Immature natural killer cell (primary cell): ENCODE data around the gene FKTN. TPM values are rescaled to one million over a fixed set of nuclear protein-coding genes. Genes with fewer than 3 reads are reported as not detected.
"Not testable (repeated sequence)": the region's sequence is repeated elsewhere in the genome, so short reads cannot be mapped to it uniquely, and the experiment has no call there.

Source experiments
- DNase-seq, 3 donors: peaks; one replicate each; pipeline ENCODE4 v3.0.0; 2022; ENCODE audit warnings: mixed read lengths in 1 of 3
- H3K27ac Mint-ChIP-seq, 6 donors: one replicate each; pipeline ENCODE4 v1.8.0; 2020; ENCODE audit warnings: mixed read lengths in 6 of 6, mild to moderate bottlenecking in 5 of 6, inconsistent platforms in 4 of 6, moderate library complexity in 3 of 6
- H3K27me3 Mint-ChIP-seq, 3 donors: one replicate each; pipeline ENCODE4 v1.8.0; 2020 to 2021; ENCODE audit warnings: low read depth in 3 of 3, mild to moderate bottlenecking in 3 of 3, mixed read lengths in 3 of 3, moderate library complexity in 3 of 3, inconsistent platforms in 1 of 3
- H3K36me3 Mint-ChIP-seq, 3 donors: one replicate each; pipeline ENCODE4 v1.8.0; 2020; ENCODE audit warnings: mixed read lengths in 3 of 3, inconsistent platforms in 2 of 3, mild to moderate bottlenecking in 2 of 3
- H3K4me1 Mint-ChIP-seq, 2 donors: one replicate each; pipeline ENCODE4 v1.8.0; 2020; ENCODE audit warnings: inconsistent platforms in 2 of 2, mild to moderate bottlenecking in 2 of 2, mixed read lengths in 2 of 2, moderate library complexity in 1 of 2
- H3K4me3 Mint-ChIP-seq, 5 donors: one replicate each; pipeline ENCODE4 v1.8.0; 2020; ENCODE audit warnings: mild to moderate bottlenecking in 5 of 5, mixed read lengths in 5 of 5, inconsistent platforms in 3 of 5, moderate library complexity in 3 of 5
- H3K9me3 Mint-ChIP-seq, 6 donors: one replicate each; pipeline ENCODE4 v1.8.0; 2020; ENCODE audit warnings: mild to moderate bottlenecking in 6 of 6, mixed read lengths in 6 of 6, inconsistent platforms in 4 of 6, moderate library complexity in 3 of 6
- polyA plus RNA-seq, 3 donors: library from polyadenylated mRNA; unstranded; fragments of 300-500 nt; fragmentation: Illumina TruSeq; gene quantifications; one replicate each; pipeline ENCODE4 v1.2.3, GENCODE V29; 2021

The FKTN gene
- polyA plus RNA-seq, 3 donors from 2014 or later = 0.52 to 3.8 (median 1.5) TPM

DNA sequence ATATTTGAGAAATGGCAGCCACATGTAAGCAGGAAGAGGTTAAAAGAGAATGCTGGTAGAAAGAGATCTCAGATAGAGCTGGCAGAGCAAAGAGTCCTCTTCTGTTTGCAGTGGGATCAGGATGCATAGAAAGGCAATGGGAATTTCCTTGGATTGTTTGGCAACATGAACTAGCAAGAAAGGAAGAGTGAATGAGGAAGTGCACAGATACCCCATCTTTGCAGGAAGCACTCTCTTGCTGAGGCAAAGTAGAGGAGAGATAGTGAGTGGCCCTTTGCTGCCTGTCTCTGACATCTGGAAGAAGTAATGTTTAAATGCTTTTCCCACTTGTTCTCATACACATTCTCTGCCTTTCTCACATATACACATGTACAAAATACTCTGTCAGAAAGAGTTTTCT, 14.5 kb downstream of the FKTN start:
- DNase-seq = no peak
- Mint-ChIP-seq H3K36me3 (peaks cover 28 to 41% (median 32%) of the 10 kb centered on the region in 3 donors), H3K27ac (no peak overlapping the region), H3K27me3 (no peaks in the 10 kb centered on the region), H3K4me3 (no peak overlapping the region), H3K4me1 (no peaks in the 10 kb centered on the region), H3K9me3 (peaks cover 5 to 14% (median 9%) of the 10 kb centered on the region in 6 donors)

DNA sequence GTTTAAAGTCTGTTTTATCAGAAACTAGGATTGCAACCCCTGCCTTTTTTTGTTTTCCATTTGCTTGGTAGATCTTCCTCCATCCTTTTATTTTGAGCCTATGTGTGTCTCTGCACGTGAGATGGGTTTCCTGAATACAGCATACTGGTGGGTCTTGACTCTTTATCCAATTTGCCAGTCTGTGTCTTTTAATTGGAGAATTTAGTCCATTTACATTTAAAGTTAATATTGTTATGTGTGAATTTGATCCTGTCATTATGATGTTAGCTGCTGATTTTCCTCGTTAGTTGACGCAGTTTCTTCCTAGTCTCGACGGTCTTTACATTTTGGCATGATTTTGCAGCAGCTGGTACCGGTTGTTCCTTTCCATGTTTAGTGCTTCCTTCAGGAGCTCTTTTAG, 22.0 kb downstream of the FKTN start:
- not testable (repeated sequence) for DNase-seq, H3K27ac Mint-ChIP-seq, H3K4me1 Mint-ChIP-seq, H3K9me3 Mint-ChIP-seq, H3K4me3 Mint-ChIP-seq, H3K27me3 Mint-ChIP-seq
- H3K36me3 Mint-ChIP-seq = peaks cover 17 to 29% (median 18%) of the 10 kb centered on the region in 3 donors

DNA sequence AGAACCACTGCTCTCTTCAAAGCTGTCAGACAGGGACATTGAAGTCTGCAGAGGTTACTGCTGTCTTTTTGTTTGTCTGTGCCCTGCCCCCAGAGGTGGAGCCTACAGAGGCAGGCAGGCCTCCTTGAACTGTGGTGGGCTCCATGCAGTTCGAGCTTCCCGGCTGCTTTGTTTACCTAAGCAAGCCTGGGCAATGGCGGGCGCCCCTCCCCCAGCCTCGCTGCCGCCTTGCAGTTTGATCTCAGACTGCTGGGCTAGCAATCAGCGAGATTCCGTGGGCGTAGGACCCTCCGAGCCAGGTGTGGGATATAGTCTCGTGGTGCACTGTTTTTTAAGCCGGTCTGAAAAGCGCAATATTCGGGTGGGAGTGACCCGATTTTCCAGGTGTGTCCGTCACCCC, 23.6 kb downstream of the FKTN start:
- H3K36me3 Mint-ChIP-seq = peaks cover 7 to 15% (median 9%) of the 10 kb centered on the region in 3 donors
- not testable (repeated sequence) for DNase-seq, H3K9me3 Mint-ChIP-seq, H3K27ac Mint-ChIP-seq, H3K27me3 Mint-ChIP-seq, H3K4me1 Mint-ChIP-seq, H3K4me3 Mint-ChIP-seq

DNA sequence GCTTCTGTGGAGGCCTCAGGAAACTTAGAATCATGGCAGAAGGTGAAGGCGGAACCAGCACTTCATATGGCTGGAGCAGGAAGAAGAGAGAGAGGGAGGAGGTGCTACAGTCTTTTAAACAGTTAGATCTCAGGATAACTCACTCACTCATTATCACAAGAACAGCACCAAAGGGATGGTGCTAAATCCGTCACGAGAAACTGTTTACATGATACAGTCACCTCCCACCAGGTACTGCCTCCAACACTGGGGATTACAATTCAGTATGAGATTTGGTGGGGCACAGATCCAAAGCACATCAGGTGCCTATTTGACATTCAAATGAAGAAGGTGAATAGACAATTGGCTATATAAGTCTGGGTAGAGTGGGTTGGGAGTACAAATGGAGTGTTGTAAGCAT, 35.2 kb downstream of the FKTN start:
- Mint-ChIP-seq H3K27ac (no peak overlapping the region), H3K9me3 (peaks cover 0 to 15% (median 8%) of the 10 kb centered on the region in 6 donors), H3K27me3 (no peaks in the 10 kb centered on the region), H3K36me3 (peaks cover 29 to 32% (median 30%) of the 10 kb centered on the region in 3 donors), H3K4me1 (no peaks in the 10 kb centered on the region), H3K4me3 (no peak overlapping the region)
- DNase-seq = no peak

DNA sequence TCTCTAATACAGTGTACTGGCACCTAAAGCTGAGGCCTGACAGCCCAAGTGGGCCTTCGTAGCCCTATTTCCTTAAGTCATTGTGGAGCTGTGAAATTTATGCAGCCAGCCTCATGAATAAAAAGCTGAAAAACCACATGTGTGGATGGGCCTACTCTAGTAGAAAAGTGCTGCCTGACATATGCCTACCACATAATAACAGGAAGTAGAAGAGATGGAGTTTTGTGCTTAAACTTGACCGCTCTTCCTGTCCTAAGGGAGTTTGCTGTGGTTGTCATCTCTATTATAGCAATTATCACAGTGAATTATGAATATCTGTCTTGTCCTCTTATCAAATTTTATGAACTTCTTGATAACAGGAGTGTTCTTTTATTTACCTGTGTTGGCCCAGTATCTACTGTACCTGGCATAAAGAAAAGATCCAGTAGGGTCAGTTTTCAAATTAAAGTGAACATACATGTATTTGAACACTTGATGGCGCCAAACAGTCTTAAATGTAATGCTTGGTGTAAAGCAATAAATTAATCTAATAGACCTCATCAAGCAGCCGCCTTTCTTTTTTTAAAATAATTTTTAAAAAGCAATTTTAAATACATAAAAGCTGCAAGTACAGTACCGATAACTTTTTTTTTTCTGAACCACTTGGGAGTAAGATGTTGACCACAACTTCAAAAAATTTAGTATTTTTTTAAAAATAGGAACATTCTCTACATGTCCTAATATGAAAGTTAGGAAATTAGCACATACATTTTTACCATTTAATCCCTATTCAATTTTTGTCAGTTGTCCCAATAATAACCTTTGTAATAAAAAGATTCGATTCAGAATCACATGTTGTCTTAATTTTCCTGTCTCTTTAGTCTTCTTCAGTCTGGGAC, 51.0 kb downstream of the FKTN start:
- H3K27ac Mint-ChIP-seq = peak overlapping the region; percentile 77 to 86 (median 80)
- peak; percentile 30 to 42 (median 39) for DNase-seq
- H3K27me3 Mint-ChIP-seq = peaks cover 0 to 2% (median 2%) of the 10 kb centered on the region in 3 donors
- peaks cover 7 to 16% (median 9%) of the 10 kb centered on the region in 3 donors for H3K36me3 Mint-ChIP-seq
- H3K4me1 Mint-ChIP-seq = peaks cover 6 to 11% of the 10 kb centered on the region in 2 donors
- H3K4me3 Mint-ChIP-seq = peak overlapping the region in 1 of 5 donors; percentile 41
- no peaks in the 10 kb centered on the region for H3K9me3 Mint-ChIP-seq

DNA sequence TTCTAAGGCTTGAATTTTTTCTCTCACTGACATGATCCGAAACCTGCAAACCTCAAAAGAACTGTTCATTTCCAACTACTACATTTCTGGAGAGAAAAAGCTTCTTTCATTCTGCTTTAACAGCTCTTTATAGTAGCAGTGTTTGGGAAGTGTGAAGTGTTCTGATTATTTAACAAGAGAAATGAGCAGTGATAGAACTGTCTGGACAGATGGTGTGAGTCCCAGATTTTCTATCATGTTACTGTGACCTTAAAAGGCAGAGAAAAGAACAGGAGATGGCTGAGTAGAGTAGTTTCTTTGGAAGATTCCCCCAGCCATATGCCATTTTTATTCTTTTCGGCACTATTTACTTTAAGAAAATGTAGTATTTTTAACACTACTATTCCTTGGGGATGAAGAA, 63.1 kb downstream of the FKTN start:
- H3K27ac Mint-ChIP-seq = no peak overlapping the region
- no peaks in the 10 kb centered on the region for H3K27me3 Mint-ChIP-seq
- DNase-seq = no peak
- no peaks in the 10 kb centered on the region for H3K4me1 Mint-ChIP-seq
- H3K9me3 Mint-ChIP-seq = no peaks in the 10 kb centered on the region
- peaks cover 0 to 28% (median 23%) of the 10 kb centered on the region in 3 donors for H3K36me3 Mint-ChIP-seq
- no peak overlapping the region for H3K4me3 Mint-ChIP-seq

DNA sequence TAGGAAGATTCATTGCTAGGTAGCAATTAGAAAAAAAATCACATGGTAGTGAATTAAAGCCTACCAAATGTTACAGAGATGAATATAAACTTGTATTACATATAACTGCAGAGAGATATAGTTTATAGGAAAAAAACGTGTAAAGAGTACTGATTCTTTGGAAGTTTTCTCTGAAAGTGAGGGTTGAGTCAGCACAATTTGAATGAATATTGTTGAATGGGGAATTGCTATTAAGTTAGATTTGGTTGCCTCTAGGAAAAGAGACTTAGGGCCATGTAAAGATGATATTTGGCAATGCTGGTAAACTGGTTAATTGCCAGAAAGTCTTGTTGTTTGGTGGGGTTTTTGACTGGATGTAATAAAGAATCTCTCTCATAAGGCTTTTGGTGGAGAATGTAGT, 67.2 kb downstream of the FKTN start:
- H3K4me3 Mint-ChIP-seq = no peak overlapping the region

DNA sequence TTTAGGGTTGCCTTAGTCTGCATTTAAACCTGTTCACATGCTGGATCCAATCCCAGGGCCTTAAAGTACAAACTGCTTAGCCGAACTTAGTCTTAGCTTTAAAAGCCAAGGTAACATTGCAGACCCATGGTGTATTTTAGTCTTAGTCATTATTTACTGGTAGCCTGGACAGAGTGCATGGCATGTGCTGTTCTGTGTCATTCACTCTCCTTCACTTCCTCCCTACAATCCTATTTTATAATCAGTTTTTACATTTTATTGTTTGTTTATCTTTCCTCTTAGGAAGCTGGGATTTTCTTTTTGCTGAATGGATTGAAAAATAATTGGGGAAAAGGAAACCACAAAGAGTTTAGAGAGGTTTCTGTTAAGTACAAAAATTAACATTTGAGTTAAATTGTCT, 74.9 kb downstream of the FKTN start:
- Mint-ChIP-seq H3K9me3 (no peaks in the 10 kb centered on the region), H3K27me3 (no peaks in the 10 kb centered on the region), H3K4me3 (no peak overlapping the region), H3K4me1 (no peaks in the 10 kb centered on the region), H3K36me3 (peaks cover 19 to 42% (median 37%) of the 10 kb centered on the region in 3 donors), H3K27ac (no peak overlapping the region)
- no peak for DNase-seq

More for the DNA sequence above, 67.2 kb downstream of the FKTN start:
- Mint-ChIP-seq H3K27me3 (no peaks in the 10 kb centered on the region), H3K27ac (no peak overlapping the region), H3K36me3 (peaks cover 16 to 47% (median 42%) of the 10 kb centered on the region in 3 donors), H3K4me1 (no peaks in the 10 kb centered on the region), H3K9me3 (no peaks in the 10 kb centered on the region)
- DNase-seq = no peak

DNA sequence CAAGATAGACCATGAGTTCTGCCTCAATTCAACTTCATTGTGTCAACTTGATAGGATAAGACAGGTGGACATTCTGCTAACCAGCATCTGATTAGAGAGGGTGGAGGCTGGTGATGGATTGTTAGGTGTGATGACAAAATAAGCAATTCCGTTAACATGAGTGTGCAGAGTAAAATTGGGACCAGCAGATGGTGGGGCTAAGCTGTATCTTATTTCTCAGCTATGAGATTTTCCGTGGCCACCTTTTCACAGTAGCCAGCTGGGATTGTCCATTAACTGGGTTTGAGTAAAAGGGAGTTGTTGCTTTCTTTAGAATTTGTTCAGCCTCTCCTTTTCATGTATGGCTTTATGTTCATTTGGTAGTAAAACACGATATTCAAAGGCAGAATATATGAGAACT, 75.5 kb downstream of the FKTN start:
- H3K9me3 Mint-ChIP-seq = no peaks in the 10 kb centered on the region
- H3K4me3 Mint-ChIP-seq = no peak overlapping the region
- no peak overlapping the region for H3K27ac Mint-ChIP-seq
- DNase-seq = no peak
- H3K27me3 Mint-ChIP-seq = no peaks in the 10 kb centered on the region
- no peaks in the 10 kb centered on the region for H3K4me1 Mint-ChIP-seq
- H3K36me3 Mint-ChIP-seq = peaks cover 18 to 41% (median 33%) of the 10 kb centered on the region in 3 donors

DNA sequence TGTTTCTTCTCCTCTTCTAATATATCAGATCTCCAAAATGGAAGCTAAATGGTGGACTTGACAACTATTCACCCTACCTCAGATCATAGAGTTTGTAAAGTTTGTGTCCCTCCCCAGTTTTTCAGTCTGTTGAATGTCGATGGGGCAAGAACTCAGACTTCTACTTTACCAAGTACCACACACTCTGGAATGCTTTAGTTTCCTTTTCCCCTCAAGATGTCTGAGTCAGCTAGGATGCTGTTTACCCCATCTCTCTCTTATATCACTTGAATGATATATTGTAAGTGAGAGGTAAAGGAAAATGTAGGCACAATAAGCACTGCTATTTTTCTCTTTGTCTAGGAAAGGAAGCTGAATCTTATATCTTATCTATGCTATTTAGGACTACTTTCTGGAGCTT, 78.4 kb downstream of the FKTN start:
- H3K9me3 Mint-ChIP-seq = no peaks in the 10 kb centered on the region
- H3K4me3 Mint-ChIP-seq = no peak overlapping the region
- H3K27ac Mint-ChIP-seq = no peak overlapping the region
- peaks cover 12 to 31% (median 29%) of the 10 kb centered on the region in 3 donors for H3K36me3 Mint-ChIP-seq
- DNase-seq = no peak
- no peaks in the 10 kb centered on the region for H3K27me3 Mint-ChIP-seq
- H3K4me1 Mint-ChIP-seq = no peaks in the 10 kb centered on the region

DNA sequence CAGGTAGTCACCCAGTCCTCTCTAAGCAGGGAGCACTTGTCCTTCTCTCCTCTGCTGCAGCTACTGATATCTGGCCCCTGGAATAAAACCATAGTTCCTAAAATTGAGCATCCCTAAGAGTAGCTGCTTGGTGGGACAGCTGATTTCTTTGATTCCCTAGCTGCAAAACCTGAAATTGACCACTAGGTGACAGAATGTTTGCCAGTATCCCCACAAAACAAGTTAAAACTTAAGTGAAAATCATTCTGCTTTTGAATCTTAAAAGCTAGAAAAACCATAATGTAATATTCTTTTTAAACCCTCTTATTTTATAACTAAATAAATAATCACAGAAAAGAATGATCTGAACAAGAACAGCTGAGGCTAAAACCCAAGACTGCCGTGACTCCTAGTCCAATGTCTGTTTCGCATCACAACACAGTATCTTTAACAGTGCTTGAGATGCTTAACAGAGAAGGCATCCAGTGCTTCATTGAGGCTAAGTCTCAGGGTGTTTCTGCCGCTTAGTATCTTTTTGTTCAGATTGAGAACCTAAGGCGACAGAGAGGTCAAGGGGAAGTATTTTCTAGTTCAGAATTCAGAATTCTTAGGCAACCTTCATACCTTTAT, 80.0 kb downstream of the FKTN start:
- peaks cover 13 to 33% (median 29%) of the 10 kb centered on the region in 3 donors for H3K36me3 Mint-ChIP-seq
- H3K27me3 Mint-ChIP-seq = peaks cover 0 to 3% (median 0%) of the 10 kb centered on the region in 3 donors
- no peak overlapping the region for H3K4me3 Mint-ChIP-seq
- H3K4me1 Mint-ChIP-seq = no peaks in the 10 kb centered on the region
- H3K9me3 Mint-ChIP-seq = no peaks in the 10 kb centered on the region
- no peak for DNase-seq
- H3K27ac Mint-ChIP-seq = no peak overlapping the region

DNA sequence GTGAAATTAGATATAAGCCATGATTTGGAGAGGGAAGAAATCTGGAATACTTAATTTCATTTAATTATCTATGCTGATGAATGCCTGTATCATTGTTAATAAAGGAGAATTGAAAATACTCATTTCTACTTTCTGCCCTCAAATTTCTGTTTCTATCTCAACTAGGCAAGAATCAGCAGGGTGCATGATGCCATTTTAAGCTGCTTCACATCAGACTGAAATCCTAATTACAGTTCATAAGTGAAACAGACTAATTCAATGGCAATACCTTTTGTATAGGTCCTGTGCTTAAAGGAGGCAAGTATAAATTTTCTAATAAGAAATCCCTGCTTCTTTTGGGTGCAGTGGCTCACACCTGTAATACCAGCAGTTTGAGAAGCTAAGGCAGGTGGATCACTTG, 82.0 kb downstream of the FKTN start:
- H3K27ac Mint-ChIP-seq = no peak overlapping the region
- DNase-seq = no peak
- H3K9me3 Mint-ChIP-seq = no peaks in the 10 kb centered on the region
- H3K4me3 Mint-ChIP-seq = no peak overlapping the region
- peaks cover 0 to 3% (median 0%) of the 10 kb centered on the region in 3 donors for H3K27me3 Mint-ChIP-seq
- H3K4me1 Mint-ChIP-seq = no peaks in the 10 kb centered on the region
- H3K36me3 Mint-ChIP-seq = peaks cover 13 to 33% (median 26%) of the 10 kb centered on the region in 3 donors

DNA sequence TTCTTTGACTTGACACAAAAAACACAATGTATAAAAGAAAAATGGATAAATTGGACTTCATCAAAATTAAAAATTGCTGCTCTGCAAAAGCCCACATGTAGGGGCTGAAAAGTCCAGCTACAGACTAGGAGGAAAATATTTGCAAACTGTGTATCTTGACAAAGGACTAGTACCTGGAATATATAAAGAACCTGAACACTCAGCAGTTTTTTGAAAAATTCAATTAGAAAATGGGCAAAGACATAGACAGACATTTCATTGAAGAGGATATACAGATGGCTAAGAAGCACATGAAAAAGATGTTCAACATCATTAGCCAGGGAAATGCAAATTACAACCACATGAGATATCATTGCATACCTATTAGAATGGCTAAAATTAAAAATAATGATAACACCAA, 85.9 kb downstream of the FKTN start:
- Mint-ChIP-seq H3K36me3 (peaks cover 6 to 14% (median 11%) of the 10 kb centered on the region in 3 donors), H3K4me3 (no peak overlapping the region), H3K4me1 (no peaks in the 10 kb centered on the region), H3K9me3 (no peaks in the 10 kb centered on the region), H3K27ac (no peak overlapping the region), H3K27me3 (peaks cover 0 to 3% (median 0%) of the 10 kb centered on the region in 3 donors)
- DNase-seq = no peak

DNA sequence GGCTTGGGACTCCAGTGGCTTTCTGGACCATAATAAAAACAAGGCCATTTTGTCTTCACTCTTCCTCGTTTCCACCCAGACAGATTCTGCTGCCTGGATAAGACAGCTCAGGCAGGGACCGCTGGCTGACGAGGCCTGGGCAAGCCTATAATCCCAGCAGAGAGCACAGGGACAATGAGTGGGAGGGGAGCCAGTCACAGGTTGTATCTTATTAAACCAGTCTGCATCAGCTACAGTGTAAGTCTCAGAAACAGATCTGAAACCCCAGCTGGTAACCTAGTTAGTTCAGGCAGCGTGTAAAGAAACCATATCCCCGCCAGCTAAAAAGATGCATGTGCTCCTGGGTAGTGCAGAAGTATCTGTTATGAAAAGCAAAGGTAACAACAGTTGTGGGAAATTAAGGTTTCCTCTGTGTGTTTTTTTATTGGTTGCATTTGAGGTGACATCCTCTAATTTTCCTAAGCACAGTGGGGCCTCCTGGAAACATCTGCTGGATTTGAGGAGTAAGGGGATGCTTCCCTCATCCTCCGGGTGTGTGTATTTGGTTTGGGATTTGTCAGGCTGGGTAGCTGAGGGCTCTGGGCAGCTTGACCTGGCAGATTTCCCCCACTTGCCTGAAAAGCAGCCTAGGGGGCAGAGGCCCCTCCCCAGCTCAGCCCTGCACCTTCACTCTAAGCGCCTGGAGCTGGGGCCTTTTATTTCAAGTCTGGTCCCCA, 89.1 kb downstream of the FKTN start:
- no peak overlapping the region for H3K27ac Mint-ChIP-seq
- no peaks in the 10 kb centered on the region for H3K9me3 Mint-ChIP-seq
- H3K4me3 Mint-ChIP-seq = no peak overlapping the region
- peaks cover 0 to 4% (median 0%) of the 10 kb centered on the region in 3 donors for H3K27me3 Mint-ChIP-seq
- H3K4me1 Mint-ChIP-seq = no peaks in the 10 kb centered on the region
- no peak for DNase-seq
- peaks cover 0 to 5% (median 2%) of the 10 kb centered on the region in 3 donors for H3K36me3 Mint-ChIP-seq
